IPS-18a (cell line): Measurements from ENCODE around the gene CYP26B1.

Experiments
- H3K27ac ChIP-seq: one replicate; pipeline ENCODE4 v1.5.1; 2013; ENCODE audit warnings: low read length
- H3K27me3 ChIP-seq: one replicate; pipeline ENCODE4 v1.6.1; 2013; ENCODE audit warnings: mild to moderate bottlenecking, low read length; ENCODE audit not compliant: control insufficient read depth, insufficient read depth
- H3K36me3 ChIP-seq: one replicate; pipeline ENCODE4 v1.6.1; 2013; ENCODE audit warnings: low read depth, low read length; ENCODE audit not compliant: control insufficient read depth
- H3K4me1 ChIP-seq: one replicate; pipeline ENCODE4 v1.6.1; 2013; ENCODE audit warnings: low read depth, low read length; ENCODE audit not compliant: control insufficient read depth
- H3K4me3 ChIP-seq: one replicate; pipeline ENCODE4 v1.5.1; 2013; ENCODE audit warnings: low read length
- H3K9ac ChIP-seq: one replicate; pipeline ENCODE4 v1.6.1; 2013; ENCODE audit warnings: mild to moderate bottlenecking, low read length, moderate library complexity
- H3K9me3 ChIP-seq: one replicate; pipeline ENCODE4 v1.6.1; 2013; ENCODE audit warnings: low read depth, low read length; ENCODE audit not compliant: control insufficient read depth

Gene CYP26B1

DNA sequence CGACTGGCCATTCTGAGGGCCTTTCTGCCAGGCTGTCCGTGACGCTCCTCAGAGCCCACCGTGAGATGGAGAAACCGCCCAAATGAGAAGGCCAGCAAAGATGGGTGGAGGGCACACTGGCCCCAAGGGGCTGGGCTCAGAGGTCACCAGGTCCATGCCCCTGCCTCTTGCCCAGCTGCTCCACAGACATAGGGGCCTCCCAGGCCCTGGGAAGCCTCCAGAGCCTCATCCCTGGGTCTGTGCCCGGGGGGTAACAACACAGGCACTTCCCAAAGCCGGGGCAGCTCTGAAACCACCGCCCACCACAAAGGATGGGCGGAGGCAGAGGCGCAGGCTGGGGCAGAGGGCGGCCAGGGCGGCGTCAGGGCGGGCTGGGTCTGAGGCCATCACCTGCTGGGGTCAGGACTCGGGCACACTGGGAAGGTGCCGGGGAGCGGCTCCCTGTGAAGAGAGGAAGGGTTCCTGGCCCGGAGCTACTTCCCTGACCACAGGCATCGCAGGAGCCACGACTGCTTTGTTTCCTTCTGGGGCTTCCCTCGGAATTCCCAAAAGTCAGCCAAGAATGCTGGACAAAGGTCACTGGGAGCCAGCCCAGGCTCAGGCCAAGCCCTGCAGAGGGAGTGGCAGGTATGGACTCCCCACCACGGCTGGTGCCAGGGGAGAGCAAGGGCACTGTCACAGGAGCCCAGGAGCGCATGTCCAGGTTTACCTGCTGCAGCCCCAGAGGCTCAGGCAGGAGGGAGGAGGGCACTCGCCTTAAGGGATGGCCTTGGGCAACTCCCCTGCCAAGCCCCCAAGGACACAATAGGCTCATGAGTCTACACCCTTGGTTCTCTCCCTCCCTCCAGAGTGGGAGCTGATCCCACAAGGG is 9.4 kb downstream of the CYP26B1 start:
- H3K27me3 ChIP-seq: peaks cover 34% of the 10 kb centered on the region
- H3K4me3 ChIP-seq: no peak overlapping the region
- H3K9ac ChIP-seq: no peak overlapping the region
- H3K9me3 ChIP-seq: no peaks in the 10 kb centered on the region
- H3K36me3 ChIP-seq: no peaks in the 10 kb centered on the region
- H3K27ac ChIP-seq: no peak overlapping the region
- H3K4me1 ChIP-seq: peaks cover 6% of the 10 kb centered on the region

GRCh38 chr2:72137498-72138010 is 10.1 kb downstream of the CYP26B1 start:
- no peak overlapping the region for H3K27ac ChIP-seq
- H3K9ac ChIP-seq: no peak overlapping the region
- no peak overlapping the region for H3K4me3 ChIP-seq
- peaks cover 27% of the 10 kb centered on the region for H3K27me3 ChIP-seq
- no peaks in the 10 kb centered on the region for H3K9me3 ChIP-seq
- no peaks in the 10 kb centered on the region for H3K36me3 ChIP-seq
- H3K4me1 ChIP-seq: peaks cover 2% of the 10 kb centered on the region

DNA sequence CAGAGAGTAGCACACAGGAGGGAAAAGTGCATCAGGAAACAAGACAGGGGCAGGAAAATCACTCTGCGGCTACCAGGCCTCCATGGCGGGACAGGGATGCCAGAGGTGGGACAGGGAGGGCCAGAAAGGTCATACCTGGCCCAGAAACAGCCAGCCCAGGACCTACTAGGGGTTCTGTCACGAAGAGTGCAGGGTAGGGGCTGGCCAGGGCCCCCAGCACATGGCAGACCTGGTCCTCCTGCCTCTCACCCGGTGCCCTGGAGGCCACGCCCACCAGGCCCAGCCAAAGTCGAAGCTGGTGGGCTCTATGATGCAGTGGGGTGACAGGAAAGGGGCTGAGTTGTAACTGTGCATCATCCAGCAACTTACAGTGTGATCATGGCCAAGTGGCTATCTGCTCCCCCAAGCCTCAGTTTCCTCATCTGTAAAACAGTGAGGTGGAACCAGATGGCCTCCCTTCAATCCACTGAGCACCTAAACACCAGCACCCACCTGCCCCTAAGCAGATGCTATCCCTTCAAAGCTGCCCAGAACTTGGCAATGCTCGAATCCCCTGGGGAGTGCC is 10.6 kb downstream of the CYP26B1 start:
- no peak overlapping the region for H3K9ac ChIP-seq
- H3K36me3 ChIP-seq: no peaks in the 10 kb centered on the region
- no peak overlapping the region for H3K27ac ChIP-seq
- peaks cover 22% of the 10 kb centered on the region for H3K27me3 ChIP-seq
- no peak overlapping the region for H3K4me3 ChIP-seq
- H3K9me3 ChIP-seq: no peaks in the 10 kb centered on the region
- H3K4me1 ChIP-seq: no peaks in the 10 kb centered on the region

- Histone ChIP-seq H3K9ac (no peak overlapping the region), H3K9me3 (no peaks in the 10 kb centered on the region), H3K4me1 (no peaks in the 10 kb centered on the region), H3K4me3 (no peak overlapping the region), H3K36me3 (no peaks in the 10 kb centered on the region), H3K27me3 (peaks cover 15% of the 10 kb centered on the region), H3K27ac (no peak overlapping the region)
These were observed 11.3 kb downstream of the CYP26B1 start for GRCh38 chr2:72136331-72136730.

DNA sequence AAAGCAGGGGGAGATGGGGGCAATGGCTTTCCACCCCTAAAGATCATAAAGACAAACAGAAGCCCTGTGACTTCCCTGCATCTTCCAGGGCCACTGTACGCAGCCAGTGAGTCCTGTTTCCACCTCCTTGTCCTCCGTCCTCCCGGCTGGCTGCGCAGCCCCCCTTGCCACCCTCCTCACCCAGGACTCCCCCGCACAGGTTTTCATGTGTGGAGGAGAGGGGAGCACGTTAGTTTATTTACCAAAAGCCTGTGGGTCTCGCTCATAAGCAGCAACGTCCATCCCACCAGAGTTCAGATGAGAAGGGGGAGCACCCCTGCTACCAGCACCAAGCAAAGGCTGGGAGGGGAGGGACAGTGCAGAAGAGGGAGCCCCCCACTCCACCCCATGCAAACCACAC is 11.7 kb downstream of the CYP26B1 start:
- no peak overlapping the region for H3K9ac ChIP-seq
- H3K36me3 ChIP-seq: no peaks in the 10 kb centered on the region
- no peaks in the 10 kb centered on the region for H3K4me1 ChIP-seq
- H3K4me3 ChIP-seq: no peak overlapping the region
- no peak overlapping the region for H3K27ac ChIP-seq
- H3K9me3 ChIP-seq: no peaks in the 10 kb centered on the region
- H3K27me3 ChIP-seq: peaks cover 11% of the 10 kb centered on the region

DNA sequence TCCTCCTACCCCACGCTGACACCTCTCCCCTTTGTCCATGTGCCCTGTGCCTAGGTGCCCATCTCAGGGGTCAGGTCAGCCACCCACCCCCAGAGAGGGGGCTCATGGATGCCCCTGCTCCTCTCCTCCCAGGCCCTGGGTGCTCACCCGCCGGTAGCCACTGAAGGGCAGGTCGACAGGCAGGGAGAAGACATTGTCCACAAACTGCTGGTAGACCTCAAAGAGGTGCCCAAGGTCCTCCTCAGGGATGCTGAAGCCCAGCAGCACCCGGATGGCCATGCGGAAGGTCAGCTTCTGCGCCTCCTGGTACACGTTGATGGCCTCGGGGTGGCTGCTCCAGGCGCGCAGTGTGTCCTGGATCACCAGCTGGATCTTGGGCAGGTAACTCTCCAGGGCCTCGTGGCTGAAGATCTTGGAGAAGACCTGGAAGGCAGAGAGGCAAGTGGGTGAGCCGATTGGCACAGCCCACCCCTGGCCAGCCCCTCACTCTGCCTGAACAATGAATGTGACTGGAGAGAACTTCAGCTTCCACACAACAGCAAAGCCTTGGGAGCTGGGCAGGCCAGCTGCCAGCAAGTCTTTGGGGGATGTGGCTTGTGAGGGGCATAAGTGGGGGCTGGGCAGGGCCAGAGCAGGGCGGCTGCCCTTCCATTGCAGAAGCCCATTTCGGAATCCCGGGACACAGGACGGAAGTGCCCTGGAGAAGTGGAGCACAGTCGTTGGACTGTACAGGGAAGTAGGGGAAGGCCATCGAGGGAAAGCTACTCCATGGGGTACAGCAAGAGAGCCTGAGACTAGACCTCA is 12.5 kb downstream of the CYP26B1 start:
- H3K4me3 ChIP-seq: no peak overlapping the region
- H3K36me3 ChIP-seq: no peaks in the 10 kb centered on the region
- no peak overlapping the region for H3K27ac ChIP-seq
- H3K9ac ChIP-seq: no peak overlapping the region
- H3K9me3 ChIP-seq: no peaks in the 10 kb centered on the region
- H3K4me1 ChIP-seq: peaks cover 2% of the 10 kb centered on the region
- peaks cover 4% of the 10 kb centered on the region for H3K27me3 ChIP-seq

DNA sequence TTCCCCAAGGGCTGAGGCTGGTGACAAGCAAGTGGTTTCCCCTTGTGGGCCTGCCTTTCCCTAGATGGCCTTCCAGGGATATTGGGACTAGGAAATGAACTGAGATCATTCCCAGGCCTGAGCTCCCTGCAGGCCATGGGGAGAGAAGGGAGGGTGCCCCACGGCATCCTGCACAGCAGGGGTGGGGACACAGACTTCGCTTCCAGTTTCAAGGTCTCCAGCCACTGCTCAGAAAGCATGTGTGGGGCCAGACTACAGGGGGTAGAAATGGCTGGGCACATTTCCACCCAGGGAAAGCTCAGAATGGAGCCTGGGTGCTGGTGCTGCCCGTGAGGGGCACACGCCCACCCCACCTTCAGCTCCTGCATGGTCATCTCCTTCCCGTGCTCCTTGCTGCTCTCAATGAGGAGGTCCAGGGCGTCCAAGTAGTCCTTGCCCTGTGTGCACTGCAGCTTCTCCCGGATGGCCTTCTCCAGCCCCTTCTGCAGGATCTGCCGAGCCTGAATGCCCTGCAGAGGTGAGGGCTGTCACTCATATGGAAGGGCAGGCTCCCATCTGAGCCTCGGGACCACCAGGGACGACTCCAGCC is 13.2 kb downstream of the CYP26B1 start:
- Histone ChIP-seq H3K9ac (no peak overlapping the region), H3K9me3 (no peaks in the 10 kb centered on the region), H3K27me3 (no peaks in the 10 kb centered on the region), H3K4me1 (peaks cover 4% of the 10 kb centered on the region), H3K4me3 (no peak overlapping the region), H3K36me3 (no peaks in the 10 kb centered on the region), H3K27ac (no peak overlapping the region)

DNA sequence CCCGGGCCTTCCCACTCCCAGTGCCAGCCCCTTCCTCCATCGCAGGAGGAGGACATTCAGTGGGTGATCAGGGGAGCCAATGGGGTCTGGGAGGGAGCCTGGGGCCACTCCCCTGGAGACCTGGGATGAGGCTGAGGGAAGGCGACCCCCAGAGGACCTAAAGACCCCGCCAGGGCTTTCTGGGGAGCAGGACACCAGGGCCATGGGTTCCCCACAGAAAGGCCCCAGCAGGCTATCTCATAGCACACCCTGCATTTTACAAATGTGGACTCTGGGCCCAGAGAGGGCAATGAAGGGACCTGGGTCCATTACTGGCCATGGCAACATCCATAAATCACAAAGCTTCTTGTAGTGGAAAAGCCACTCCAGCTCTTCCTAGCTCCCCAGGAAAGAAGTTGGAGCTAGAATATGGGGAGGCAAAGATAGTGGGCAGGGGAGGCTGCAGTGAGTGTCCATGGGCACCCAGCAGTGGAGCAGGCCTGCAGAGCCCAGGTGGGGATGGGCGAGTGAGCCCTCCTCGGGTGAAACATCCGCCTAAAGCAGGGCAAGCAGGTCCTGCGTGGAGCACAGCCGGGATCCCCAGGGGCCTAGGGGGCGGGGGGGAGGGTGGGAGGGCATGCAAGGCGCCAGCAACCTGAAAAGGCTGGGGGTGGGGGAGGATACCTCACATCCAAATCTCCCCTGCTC is 13.8 kb downstream of the CYP26B1 start:
- no peak overlapping the region for H3K27ac ChIP-seq
- no peaks in the 10 kb centered on the region for H3K27me3 ChIP-seq
- H3K4me1 ChIP-seq: peaks cover 4% of the 10 kb centered on the region
- H3K4me3 ChIP-seq: no peak overlapping the region
- no peaks in the 10 kb centered on the region for H3K9me3 ChIP-seq
- no peaks in the 10 kb centered on the region for H3K36me3 ChIP-seq
- no peak overlapping the region for H3K9ac ChIP-seq

DNA sequence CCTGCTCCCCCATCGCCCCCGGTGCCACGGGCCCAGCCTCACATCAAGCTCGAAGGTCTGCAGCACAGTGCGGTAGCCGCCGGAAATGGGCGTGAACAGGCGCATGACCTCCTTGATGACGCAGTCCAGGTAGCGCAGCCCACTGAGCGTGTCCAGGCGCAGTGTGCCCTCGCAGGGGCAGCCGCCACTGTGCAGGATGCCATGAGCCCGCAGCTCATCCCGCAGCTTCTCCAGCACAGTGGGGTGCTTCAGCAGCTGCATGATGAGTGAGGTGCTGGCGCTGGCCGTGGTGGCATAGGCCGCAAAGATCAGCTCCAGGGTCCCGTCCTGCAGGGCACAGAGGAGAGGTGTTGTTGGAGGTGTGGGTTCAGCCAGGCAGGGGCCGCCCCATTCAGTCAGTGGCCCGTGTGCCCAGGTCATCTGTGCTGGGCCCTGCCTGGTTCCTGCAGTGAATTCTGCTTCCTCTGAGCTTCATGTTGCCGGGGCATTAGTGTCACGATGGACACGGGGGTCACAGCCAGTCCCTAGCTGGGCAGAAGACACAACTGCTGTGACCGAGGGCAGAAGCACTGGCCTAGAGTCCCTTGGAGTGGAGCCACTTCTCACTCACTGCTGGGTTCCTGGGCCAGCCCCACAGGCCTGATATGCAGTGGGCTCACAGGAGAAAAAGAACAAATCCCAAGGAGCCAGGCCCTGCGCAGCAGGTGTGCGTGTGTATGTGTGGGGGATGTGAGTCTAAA is 14.5 kb downstream of the CYP26B1 start:
- Histone ChIP-seq H3K4me3 (no peak overlapping the region), H3K36me3 (no peaks in the 10 kb centered on the region), H3K9me3 (no peaks in the 10 kb centered on the region), H3K27me3 (no peaks in the 10 kb centered on the region), H3K9ac (no peak overlapping the region), H3K4me1 (peaks cover 4% of the 10 kb centered on the region), H3K27ac (no peak overlapping the region)

- peaks cover 4% of the 10 kb centered on the region for H3K4me1 ChIP-seq
- H3K9me3 ChIP-seq: no peaks in the 10 kb centered on the region
- no peak overlapping the region for H3K9ac ChIP-seq
- no peak overlapping the region for H3K27ac ChIP-seq
- no peak overlapping the region for H3K4me3 ChIP-seq
- no peaks in the 10 kb centered on the region for H3K36me3 ChIP-seq
- no peaks in the 10 kb centered on the region for H3K27me3 ChIP-seq
These were observed 15.5 kb downstream of the CYP26B1 start for GRCh38 chr2:72131916-72132841.
